NCI-H460 (cell line): ENCODE data around the gene ANKRD10. TPM values are rescaled to one million over a fixed set of nuclear protein-coding genes. Genes with fewer than 3 reads are reported as not detected.

ENCODE experiments used
- DNase-seq: peaks from one replicate; pipeline ENCODE4 v3.0.0-alpha.2; 2016; ENCODE audit warnings: low read depth; ENCODE audit errors: extremely low read depth
- total RNA-seq: library from RNA; depleted of rRNA; stranded (reverse); fragments of >200 nt; shearing (Covaris generic); gene quantifications from 2 replicates; pipeline ENCODE4 v1.2.3, GENCODE V29; 2014

The ANKRD10 gene
- total RNA-seq, 1 experiment from 2014 or later = 51.5 TPM

- no peak for DNase-seq
These were observed 27.1 kb downstream of the ANKRD10 start for GRCh38 chr13:110887597-110888333.

DNA sequence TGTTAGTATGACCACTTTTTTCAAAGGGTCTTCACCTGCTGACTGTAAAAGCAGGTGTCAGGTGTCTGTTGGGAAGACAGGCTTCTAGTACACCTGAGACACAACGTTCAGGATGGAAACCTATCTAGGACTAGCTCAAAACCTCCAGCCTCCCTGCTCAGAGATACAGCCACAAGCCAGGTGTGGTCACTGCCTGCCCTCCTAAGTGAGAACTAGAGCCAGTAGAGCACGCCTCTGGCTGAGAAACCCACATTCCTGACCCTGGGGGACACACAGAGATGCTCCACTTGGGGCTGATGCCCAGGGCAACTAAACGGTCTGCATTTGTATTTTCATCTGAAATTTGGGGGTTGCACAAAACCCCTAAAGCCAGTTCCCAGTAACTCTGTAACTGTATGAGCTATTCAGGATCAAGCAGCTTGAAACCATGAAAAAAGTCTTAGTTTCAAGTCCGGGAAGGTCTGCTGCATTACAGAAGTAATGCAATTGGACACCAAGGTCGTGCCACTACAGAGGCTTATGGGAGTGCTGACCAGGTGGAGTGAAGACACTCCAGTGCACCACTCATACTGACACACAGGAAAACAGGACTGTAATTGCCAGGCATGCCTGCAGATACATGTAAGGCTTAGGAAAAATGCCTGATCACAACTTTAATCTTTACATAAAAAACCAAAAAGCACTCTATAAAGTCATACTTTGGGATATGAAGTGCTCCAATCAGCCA lies 27.8 kb downstream of the ANKRD10 start:
- DNase-seq = no peak

DNA sequence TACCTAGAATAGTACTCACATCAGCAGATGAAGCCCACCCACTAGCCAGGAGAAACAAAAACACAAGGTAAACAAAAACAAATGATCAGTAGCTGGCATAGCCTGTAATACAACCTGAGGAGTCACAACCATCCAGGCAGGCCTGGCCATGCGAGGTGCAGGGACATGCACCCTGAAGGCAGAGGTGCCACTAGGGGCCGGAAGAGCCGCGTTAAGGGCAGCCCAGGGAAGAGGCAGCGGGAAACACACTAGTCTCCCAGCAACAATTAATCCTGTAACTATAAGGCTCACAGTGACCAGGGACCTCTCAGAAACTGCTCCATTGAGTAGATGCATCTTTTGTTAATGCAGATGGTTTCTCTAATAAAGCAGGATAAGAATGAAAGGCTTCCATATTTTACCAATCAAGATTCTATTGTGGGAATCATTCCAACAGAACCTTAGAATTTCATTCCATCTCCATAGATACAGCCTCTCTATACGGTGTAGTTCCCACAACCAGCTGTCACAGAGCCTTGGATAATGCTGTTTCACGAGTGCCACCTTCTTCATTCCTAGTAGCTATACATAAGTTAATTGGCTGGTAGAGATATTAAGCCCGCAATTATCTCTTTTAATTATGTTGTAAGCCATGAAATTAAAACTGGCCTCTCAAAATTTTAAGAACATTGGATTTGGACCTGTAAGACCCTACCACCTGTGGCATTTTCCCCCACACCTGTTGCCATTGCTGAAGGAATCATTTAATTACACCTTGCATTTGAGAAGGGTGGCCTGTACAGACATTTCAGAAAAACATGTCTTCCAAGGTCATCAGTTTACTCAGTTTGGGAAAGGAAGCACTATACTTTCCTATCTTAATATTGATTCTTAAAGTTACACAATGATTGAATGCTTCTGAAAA lies 28.7 kb downstream of the ANKRD10 start:
- DNase-seq = no peak

GRCh38 chr13:110885516-110885915 lies 29.4 kb downstream of the ANKRD10 start:
- DNase-seq = no peak

GRCh38 chr13:110884517-110884916 lies 30.4 kb downstream of the ANKRD10 start:
- DNase-seq = no peak

DNA sequence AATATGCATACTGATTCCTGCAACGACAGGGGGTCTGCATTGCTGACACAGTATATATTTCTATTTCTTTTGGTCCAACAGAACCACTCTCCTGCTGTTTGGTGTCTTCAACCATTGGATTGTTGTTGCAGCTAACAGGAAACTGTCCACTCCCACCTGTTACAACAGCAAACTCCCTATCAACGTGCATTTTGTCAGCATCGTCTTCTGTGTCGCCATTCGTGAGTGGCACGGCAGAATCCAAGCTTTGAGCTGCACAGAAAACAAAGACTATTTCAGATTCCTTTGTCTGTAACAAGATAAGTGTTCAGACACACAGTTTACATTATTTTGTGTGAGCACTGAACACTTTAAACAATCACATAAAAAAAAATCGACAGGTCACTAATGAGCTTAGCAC lies 31.3 kb downstream of the ANKRD10 start:
- DNase-seq = no peak

- no peak for DNase-seq
These were observed 31.9 kb downstream of the ANKRD10 start for GRCh38 chr13:110882972-110883371.

DNA sequence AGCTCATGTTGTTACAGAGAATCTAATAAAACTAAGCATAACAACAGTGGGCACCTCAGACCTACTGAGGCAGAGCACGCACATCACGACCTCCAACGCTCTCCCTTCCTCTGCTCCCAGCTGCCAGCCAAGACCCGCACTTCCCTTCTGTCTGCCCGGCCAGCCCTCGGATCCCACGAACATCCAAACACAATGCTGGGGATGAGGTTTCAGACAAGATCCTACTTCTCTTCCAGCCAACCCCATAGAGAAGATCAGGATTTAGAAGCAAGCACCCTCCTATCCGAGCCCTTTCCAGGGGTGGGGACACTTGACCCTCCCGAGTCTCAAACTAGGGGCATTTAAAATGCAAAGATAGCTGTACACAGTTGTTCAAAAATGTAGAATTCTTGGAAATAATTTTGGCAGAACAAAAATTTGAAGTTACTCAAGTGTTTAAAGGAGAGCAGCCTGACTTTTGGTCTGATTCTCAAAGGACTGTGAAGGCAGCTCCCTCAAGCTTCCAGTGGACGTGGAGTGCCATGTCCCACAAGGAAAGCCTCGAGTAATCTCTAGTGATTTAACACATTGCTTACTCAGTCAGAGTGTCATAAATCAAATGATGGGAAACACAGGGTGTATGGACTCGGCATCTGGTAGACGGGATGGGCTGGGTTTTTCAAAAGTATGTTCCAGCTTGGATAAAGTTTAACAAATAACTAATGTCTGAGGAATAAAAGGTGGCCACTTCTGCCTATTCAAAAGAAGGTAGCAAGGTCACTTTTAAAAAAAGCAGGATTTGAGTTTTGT lies 32.8 kb downstream of the ANKRD10 start:
- DNase-seq = no peak

- DNase-seq = no peak
These were observed 34.2 kb downstream of the ANKRD10 start for GRCh38 chr13:110880627-110881026.

- no peak for DNase-seq
These were observed 35.4 kb downstream of the ANKRD10 start for GRCh38 chr13:110879482-110879881.

- no peak for DNase-seq
These were observed 37.1 kb downstream of the ANKRD10 start for GRCh38 chr13:110877737-110878258.

DNA sequence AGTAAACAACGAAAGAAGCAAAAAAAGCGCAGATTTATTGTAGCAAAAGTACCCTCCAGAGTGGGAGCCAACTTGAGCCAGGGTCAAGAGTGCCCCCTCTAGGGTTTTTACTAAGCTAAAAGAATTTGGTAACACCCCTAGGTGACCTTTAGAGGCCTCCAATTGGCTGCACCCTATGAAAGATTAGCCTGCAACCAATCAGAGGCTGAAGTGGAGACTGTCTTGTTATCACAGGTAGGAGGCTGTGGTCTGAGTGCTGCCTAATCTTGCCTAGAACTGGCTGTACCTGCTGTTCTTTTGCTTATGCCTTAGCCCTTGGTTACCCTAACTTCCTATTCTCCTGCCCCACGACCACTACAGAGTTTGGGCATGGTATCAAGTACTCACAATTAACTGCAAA lies 38.3 kb downstream of the ANKRD10 start:
- DNase-seq = no peak

DNA sequence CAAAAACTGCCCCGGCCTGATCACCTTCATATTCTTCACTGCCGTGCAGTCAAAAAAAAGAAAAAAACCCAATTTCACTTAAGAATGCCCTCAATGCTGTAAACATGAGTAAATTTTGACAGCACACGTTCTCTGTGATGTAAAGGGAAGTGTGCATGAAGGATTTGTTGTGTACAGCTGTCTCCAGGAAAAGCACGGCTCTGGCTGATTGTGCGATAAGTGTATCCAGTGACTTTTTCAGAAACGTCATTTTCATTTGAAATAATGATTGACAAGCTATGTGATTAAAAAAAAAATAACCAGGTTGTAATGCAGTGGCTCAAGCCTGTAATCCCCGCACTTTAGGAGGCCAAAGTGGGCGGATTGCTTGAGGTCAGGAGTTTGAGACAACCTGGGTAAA lies 39.6 kb downstream of the ANKRD10 start:
- DNase-seq = no peak

GRCh38 chr13:110874508-110874960 lies 40.3 kb downstream of the ANKRD10 start:
- peak; percentile 41 for DNase-seq

DNA sequence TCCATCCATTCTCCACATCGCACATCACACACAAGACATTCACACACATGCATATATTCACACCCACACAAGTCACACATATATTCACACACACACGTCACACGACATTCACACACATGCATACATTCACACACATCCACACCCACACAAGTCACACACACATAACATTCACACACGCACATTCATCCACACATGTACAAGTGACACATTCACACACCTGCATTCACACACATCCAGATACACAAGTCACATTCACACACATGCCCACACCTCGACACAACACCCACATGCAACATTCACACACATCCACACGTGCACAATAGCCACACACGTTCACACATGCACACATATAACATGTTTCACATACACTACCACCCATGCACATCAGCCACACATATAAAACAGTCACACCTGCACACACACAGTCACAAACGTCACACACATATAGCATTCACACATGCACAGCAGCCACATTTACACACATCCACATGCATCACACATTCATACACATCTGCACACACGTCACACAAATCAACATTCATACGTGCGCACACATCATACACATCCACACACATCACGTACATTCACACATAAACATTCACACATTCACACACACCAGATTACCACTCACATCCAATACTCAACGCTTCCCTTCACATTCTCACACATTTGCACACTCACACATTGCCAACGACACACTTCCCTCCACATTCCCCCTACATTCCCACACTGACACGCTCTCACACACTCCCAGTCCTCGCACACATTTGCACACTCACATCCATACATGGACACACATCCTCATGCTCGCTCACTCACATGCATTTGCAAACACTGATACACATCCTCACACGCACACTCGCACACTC lies 41.0 kb downstream of the ANKRD10 start:
- no peak for DNase-seq

GRCh38 chr13:110872768-110873638 lies 41.9 kb downstream of the ANKRD10 start:
- no peak for DNase-seq

- DNase-seq = no peak
These were observed 42.7 kb downstream of the ANKRD10 start for GRCh38 chr13:110872034-110872767.
